GM19438 (cell line): ENCODE data around the gene VPS8.

Experiments used
- ATAC-seq: cut with Tn5 transposase; IDR thresholded peaks from one replicate; pipeline ENCODE4 v1.9.1; 2021; ENCODE audit warnings: low read depth; ENCODE audit not compliant: unreplicated experiment

Gene VPS8

GRCh38 chr3:185040425-185040824 lies 228.5 kb downstream of the VPS8 start:
- ATAC-seq, result no peak

- no peak for ATAC-seq
Measured at GRCh38 chr3:185041540-185041939, 229.6 kb downstream of the VPS8 start.

- ATAC-seq, result no peak
Measured at GRCh38 chr3:185042312-185043050, 230.5 kb downstream of the VPS8 start.

- ATAC-seq, result no peak
Measured at GRCh38 chr3:185046164-185046515, 234.2 kb downstream of the VPS8 start.

GRCh38 chr3:185046603-185047002 lies 234.6 kb downstream of the VPS8 start:
- no peak for ATAC-seq

- no peak for ATAC-seq
Measured at GRCh38 chr3:185049710-185050109, 237.7 kb downstream of the VPS8 start.

- no peak for ATAC-seq
Measured at GRCh38 chr3:185051801-185052200, 239.8 kb downstream of the VPS8 start.

GRCh38 chr3:185052631-185053030 lies 240.7 kb downstream of the VPS8 start:
- ATAC-seq, result no peak

GRCh38 chr3:185056908-185057307 lies 244.9 kb downstream of the VPS8 start:
- no peak for ATAC-seq

- ATAC-seq, result no peak
Measured at GRCh38 chr3:185057829-185058228, 245.9 kb downstream of the VPS8 start.

- ATAC-seq, result no peak
Measured at GRCh38 chr3:185058796-185059195, 246.8 kb downstream of the VPS8 start.

- ATAC-seq, result no peak
Measured at GRCh38 chr3:185059766-185060165, 247.8 kb downstream of the VPS8 start.

- no peak for ATAC-seq
Measured at GRCh38 chr3:185060655-185061054, 248.7 kb downstream of the VPS8 start.

GRCh38 chr3:185062191-185062590 lies 250.2 kb downstream of the VPS8 start:
- no peak for ATAC-seq

- ATAC-seq, result no peak
Measured at GRCh38 chr3:185063431-185063830, 251.5 kb downstream of the VPS8 start.

GRCh38 chr3:185065059-185065458 lies 253.1 kb downstream of the VPS8 start:
- ATAC-seq, result no peak

GRCh38 chr3:185066251-185066650 lies 254.3 kb downstream of the VPS8 start:
- no peak for ATAC-seq

GRCh38 chr3:185067173-185067572 lies 255.2 kb downstream of the VPS8 start:
- no peak for ATAC-seq

GRCh38 chr3:185069037-185070030 lies 257.4 kb downstream of the VPS8 start:
- no peak for ATAC-seq

- ATAC-seq, result no peak
Measured at GRCh38 chr3:185070491-185071286, 258.7 kb downstream of the VPS8 start.

GRCh38 chr3:185071287-185071800 lies 259.4 kb downstream of the VPS8 start:
- ATAC-seq, result no peak
